Measurements from ENCODE around the gene UBE2D2. TPM values are rescaled to one million over a fixed set of nuclear protein-coding genes. Genes with fewer than 3 reads are reported as not detected.
A peak's percentile ranks its signal among the peaks of the same experiment; 100 is the strongest.

Gene UBE2D2
- total and polyA plus RNA-seq, 10 of the 15 experiments (the other 5 are each of a cell fraction or from before 2014, with no cell fraction given): 58.6 to 245 (median 128) TPM

GRCh38 chr5:139652788-139653241, 91.7 kb downstream of the UBE2D2 start:
- SMC1A ChIA-PET (ENCODE audit: uncharacterized antibody, unreplicated experiment): interaction anchor here (1.2 to 9.6 kb wide), 5 partner anchors 11 to 58 kb away, joined by 3 to 175 read pairs (median 6); no protein-coding TSS in a partner anchor
- Histone ChIP-seq H3K9ac (ENCODE audit: control insufficient read depth, insufficient read depth, low read length) (peak overlapping the region; percentile 72), H3K4me3 (peak overlapping the region; percentile 66), H3K4me1 (ENCODE audit: control insufficient read depth, insufficient read depth, low read length) (peaks cover 59% of the 10 kb centered on the region), H3K9me3 (replicated peaks; ENCODE audit: control insufficient read depth, insufficient read depth, low read length) (no peaks in the 10 kb centered on the region), H3K27me3 (replicated peaks in 1 of 2; ENCODE audit: control insufficient read depth in 2 of 2, insufficient read depth in 2 of 2, low read length in 1 of 2) (no peaks in the 10 kb centered on the region), H3K36me3 (ENCODE audit: control insufficient read depth in 2 of 2, insufficient read depth in 2 of 2, low read length in 1 of 2) (no peaks in the 10 kb centered on the region; a peak in 2 of 4 replicates), H3K27ac (ENCODE audit: control insufficient read depth, insufficient read depth) (peak overlapping the region; percentile 91), H2AFZ (ENCODE audit: control insufficient read depth, low read depth, low read length) (no peak overlapping the region), H4K20me1 (ENCODE audit: control insufficient read depth, insufficient read depth) (0 out of 2 replicates have a peak, but pooled peaks cover 4% of the 10 kb centered on the region), H3K79me2 (ENCODE audit: control insufficient read depth, insufficient read depth, low read length) (peaks cover 94% of the 10 kb centered on the region), H3K4me2 (ENCODE audit: control insufficient read depth, insufficient read depth) (peak overlapping the region; percentile 98)
- POLR2A ChIA-PET: interaction anchor here (0.8 to 6.8 kb wide), 9 partner anchors 7 to 87 kb away, joined by 3 to 127 read pairs (median 24); no protein-coding TSS in a partner anchor
- in situ Hi-C loops (cut with MboI): no loop called here
- 0% methylated on average over 5 of the region's 5 CpGs for WGBS (ENCODE audit: insufficient coverage, insufficient replicate concordance, low lambda C conversion rate, missing lambda C conversion rate)
- ATAC-seq (peak; percentile 47), FAIRE-seq (peak; percentile 98), DNase-seq (ENCODE audit: low read depth, low spot score) (no peak)
- CTCF ChIA-PET: interaction anchor here (0.9 to 9.3 kb wide), 7 partner anchors 13 to 122 kb away, joined by 3 to 201 read pairs (median 10); no protein-coding TSS in a partner anchor
- intact Hi-C loops (cut with micrococcal nuclease; ENCODE audit: unreplicated experiment): loop anchor here (1.0 to 5.0 kb wide), 4 partner anchors 16 to 94 kb away; no protein-coding TSS in a partner anchor
- RAD21 ChIA-PET (ENCODE audit: unreplicated experiment): interaction anchor here (1.5 to 10.9 kb wide), 6 partner anchors 14 to 231 kb away, joined by 3 to 265 read pairs (median 28); no protein-coding TSS in a partner anchor
- no TSS peak for BruUV-seq (replicated peaks)
- TF ChIP-seq TCF12 (IDR thresholded peaks at IDR 0.05; ENCODE audit: low read depth, low read length) (0 out of 2 replicates have a peak, but pooled peaks have one; percentile 11), POLR2A (IDR thresholded peaks at IDR 0.05; ENCODE audit: low read depth, low read length) (no peak; the same call in 1 of the 2 replicates), PAX8 (IDR thresholded peaks at IDR 0.05) (no peak), CHD4 (IDR thresholded peaks at IDR 0.05) (no peak), POLR2AphosphoS5 (IDR thresholded peaks at IDR 0.05; ENCODE audit: low read length) (0 out of 2 replicates have a peak, but pooled peaks have one; percentile 22), RCOR1 (conservative IDR thresholded peaks at IDR 0.05; ENCODE audit: low read depth, low read length) (no peak), SP1 (IDR thresholded peaks at IDR 0.05; ENCODE audit: low read depth, low read length) (no peak), JUNB (IDR thresholded peaks at IDR 0.05) (no peak), KDM1A (IDR thresholded peaks at IDR 0.05; ENCODE audit: borderline replicate concordance) (no peak), TAF1 (IDR thresholded peaks at IDR 0.05; ENCODE audit: borderline replicate concordance, low read depth, low read length) (no peak; the same call in 1 of the 2 replicates), MEF2A (IDR thresholded peaks at IDR 0.05; ENCODE audit: insufficient read depth, low read depth, low read length) (0 out of 2 replicates have a peak, but pooled peaks have one; percentile 17), ZZZ3 (IDR thresholded peaks at IDR 0.05; ENCODE audit: control insufficient read depth, insufficient read length, low read depth) (no peak), MLLT1 (IDR thresholded peaks at IDR 0.05) (peak; percentile 83), FOXK2 (IDR thresholded peaks at IDR 0.05) (peak; percentile 43; the same call in 1 of the 2 replicates), SREBF2 (IDR thresholded peaks at IDR 0.05; ENCODE audit: low read length) (no peak), NR2C1 (IDR thresholded peaks at IDR 0.05) (no peak), EP300 (IDR thresholded peaks at IDR 0.05; ENCODE audit: borderline replicate concordance in 1 of 2, control insufficient read depth in 1 of 2, low read depth in 2 of 2, low read length in 2 of 2) (0 out of 4 replicates have a peak, but pooled peaks of 1 of the 2 experiments have one; percentile 13), STAT3 (IDR thresholded peaks at IDR 0.05; ENCODE audit: low read depth, low read length) (no peak), USF2 (IDR thresholded peaks at IDR 0.05; ENCODE audit: borderline replicate concordance, low read depth, low read length) (no peak), SKIL (IDR thresholded peaks at IDR 0.05; ENCODE audit: low read depth, poor library complexity, severe bottlenecking) (peak; percentile 71), CBFB (IDR thresholded peaks at IDR 0.05; ENCODE audit: low read depth) (peak; percentile 39; the same call in 1 of the 2 replicates), ZSCAN29 (IDR thresholded peaks at IDR 0.05) (no peak), BCL11A (IDR thresholded peaks at IDR 0.05; ENCODE audit: low read depth, low read length) (no peak)
